Lower lobe of right lung (tissue), 2 donors: ENCODE measurements around the gene SLC19A1. TPM values are rescaled to one million over a fixed set of nuclear protein-coding genes. Genes with fewer than 3 reads are reported as not detected.

Experiments
- ATAC-seq, 2 donors: fragments of 200-7000 bp; cut with Tn5 transposase; one replicate each; pipeline ENCODE4 v1.9.1; 2020 to 2022; ENCODE audit warnings: mild to moderate bottlenecking in 2 of 2, moderate library complexity in 2 of 2
- DNase-seq: peaks from one replicate; pipeline ENCODE4 v3.0.0-alpha.2; 2020
- H3K27ac ChIP-seq: fragments of 200-600 bp; one replicate; pipeline ENCODE4 v1.8.0; 2022
- H3K27me3 ChIP-seq: fragments of 200-600 bp; one replicate; pipeline ENCODE4 v1.8.0; 2022; ENCODE audit warnings: low read depth
- H3K36me3 ChIP-seq: fragments of 200-600 bp; one replicate; pipeline ENCODE4 v1.8.0; 2022; ENCODE audit warnings: mild to moderate bottlenecking
- H3K4me1 ChIP-seq: fragments of 200-600 bp; one replicate; pipeline ENCODE4 v1.8.0; 2022
- H3K4me3 ChIP-seq: fragments of 200-600 bp; one replicate; pipeline ENCODE4 v1.8.0; 2022; ENCODE audit warnings: mild to moderate bottlenecking
- H3K9me3 ChIP-seq: fragments of 200-600 bp; one replicate; pipeline ENCODE4 v1.8.0; 2022
- CTCF ChIP-seq: fragments of 200-600 bp; IDR thresholded peaks from one replicate; pipeline ENCODE4 v1.8.0; 2022; ENCODE audit warnings: antibody characterized with exemption, mild to moderate bottlenecking
- intact Hi-C: fragments of 100-400 bp; cut with DNase I; formaldehyde crosslinking; loops from one replicate; pipeline ENCODE4 v1.11.0; 2022
- total RNA-seq: library from RNA; stranded (reverse); fragmentation: NEBNext Ultra II Directional; extraction: Animal tissue kit (Norgen Biotek cat#: 25700); gene quantifications from one replicate; pipeline ENCODE4 v1.2.1, GENCODE V29; 2021
- donor health status: DM: no; HTN: yes; CAD: no; lungs with severe emphysema.

The SLC19A1 gene
- total RNA-seq, 1 donor from 2014 or later, result 50.7 TPM

GRCh38 chr21:45488931-45489721, 53.1 kb downstream of the SLC19A1 start:
- no peak for DNase-seq
- H3K27ac ChIP-seq, result no peak overlapping the region
- H3K4me3 ChIP-seq, result no peak overlapping the region
- TF ChIP-seq CTCF, result no peak
- H3K36me3 ChIP-seq, result peaks cover 13% of the 10 kb centered on the region
- no peak for ATAC-seq
- intact Hi-C loops, result no loop called here
- no peaks in the 10 kb centered on the region for H3K9me3 ChIP-seq
- no peaks in the 10 kb centered on the region for H3K27me3 ChIP-seq
- no peaks in the 10 kb centered on the region for H3K4me1 ChIP-seq

GRCh38 chr21:45487891-45488600, 54.2 kb downstream of the SLC19A1 start:
- ATAC-seq (no peak), DNase-seq (no peak)
- Histone ChIP-seq H3K4me1 (no peaks in the 10 kb centered on the region), H3K9me3 (no peaks in the 10 kb centered on the region), H3K36me3 (peaks cover 13% of the 10 kb centered on the region), H3K4me3 (no peak overlapping the region), H3K27me3 (no peaks in the 10 kb centered on the region), H3K27ac (no peak overlapping the region)
- intact Hi-C loops, result no loop called here
- TF ChIP-seq CTCF, result no peak

GRCh38 chr21:45487161-45487806, 55.0 kb downstream of the SLC19A1 start:
- intact Hi-C loops, result no loop called here
- no peak for ATAC-seq
- DNase-seq, result no peak
- no peaks in the 10 kb centered on the region for H3K27me3 ChIP-seq
- no peak overlapping the region for H3K4me3 ChIP-seq
- H3K9me3 ChIP-seq, result no peaks in the 10 kb centered on the region
- no peak for TF ChIP-seq CTCF
- H3K4me1 ChIP-seq, result no peaks in the 10 kb centered on the region
- H3K27ac ChIP-seq, result no peak overlapping the region
- H3K36me3 ChIP-seq, result peaks cover 19% of the 10 kb centered on the region

- Histone ChIP-seq H3K4me1 (no peaks in the 10 kb centered on the region), H3K4me3 (no peak overlapping the region), H3K27me3 (no peaks in the 10 kb centered on the region), H3K36me3 (peaks cover 22% of the 10 kb centered on the region), H3K9me3 (no peaks in the 10 kb centered on the region), H3K27ac (no peak overlapping the region)
- ATAC-seq, result no peak
- no peak for DNase-seq
- intact Hi-C loops, result no loop called here
- TF ChIP-seq CTCF, result no peak
Observed at GRCh38 chr21:45486443-45487160, 55.6 kb downstream of the SLC19A1 start.

- no peaks in the 10 kb centered on the region for H3K4me1 ChIP-seq
- intact Hi-C loops, result no loop called here
- H3K4me3 ChIP-seq, result no peak overlapping the region
- no peak for DNase-seq
- no peak for TF ChIP-seq CTCF
- no peaks in the 10 kb centered on the region for H3K9me3 ChIP-seq
- ATAC-seq, result no peak
- H3K27me3 ChIP-seq, result no peaks in the 10 kb centered on the region
- no peak overlapping the region for H3K27ac ChIP-seq
- H3K36me3 ChIP-seq, result peaks cover 19% of the 10 kb centered on the region
Observed at GRCh38 chr21:45485686-45486442, 56.4 kb downstream of the SLC19A1 start.
